MM.1S (cell line): Measurements from ENCODE around the gene E4F1.

Source experiments
- CTCF ChIP-seq: fragments of 300-600 bp; sonication (generic); IDR thresholded peaks from 2 replicates; pipeline ENCODE4 v1.5.1; 2016; ENCODE audit warnings: antibody characterized with exemption, low read length, mixed read lengths
- EZH2 ChIP-seq: fragments of 300-600 bp; sonication (generic); optimal IDR thresholded peaks from 2 replicates; pipeline ENCODE3; 2017; ENCODE audit warnings: low read depth, mild to moderate bottlenecking, antibody characterized with exemption, low read length, mixed read lengths
- EZH2phosphoT487 ChIP-seq: fragments of 300-600 bp; sonication (generic); IDR thresholded peaks from 2 replicates; pipeline ENCODE4 v1.6.1; 2018; ENCODE audit warnings: antibody characterized with exemption, low read length

DNA sequence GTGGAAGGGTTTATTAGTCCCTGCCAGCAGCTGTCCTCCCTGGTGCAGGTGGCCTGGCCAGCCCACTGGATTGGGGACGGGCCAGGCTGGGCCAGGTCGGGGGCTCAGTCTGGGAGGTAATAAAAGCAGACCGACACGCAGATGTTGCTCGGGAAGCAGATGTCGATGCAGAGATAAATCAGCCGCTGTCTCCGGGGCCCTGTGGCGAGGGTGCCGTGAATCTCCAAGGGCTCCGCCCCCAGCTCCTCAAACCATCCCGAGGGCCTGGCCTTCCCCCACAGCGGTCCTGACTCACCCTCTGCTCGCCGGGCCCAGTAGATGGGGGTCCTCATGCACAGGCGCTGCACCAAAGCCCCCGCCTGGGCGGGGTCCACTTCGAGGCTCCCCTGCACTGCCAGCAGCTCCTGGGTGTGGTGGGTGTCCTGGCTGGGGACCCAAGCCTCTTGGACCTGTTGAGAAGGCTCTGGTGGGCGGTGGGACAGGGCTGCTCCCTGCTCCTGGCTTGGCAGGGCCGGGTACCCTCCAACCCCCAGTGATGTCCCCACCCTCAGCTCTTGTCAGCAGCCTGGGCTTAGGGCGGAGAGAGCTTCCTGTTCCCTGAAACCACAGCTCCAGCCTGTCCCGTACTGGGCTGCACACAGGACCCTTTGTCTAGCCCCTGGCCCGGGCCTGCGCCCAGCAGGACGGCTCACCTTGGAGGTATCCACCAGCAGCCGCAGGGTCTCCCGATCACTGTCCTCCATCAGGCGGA, 14.0 kb upstream of the E4F1 start:
- no peak for TF ChIP-seq EZH2phosphoT487
- no peak for TF ChIP-seq EZH2
- no peak for TF ChIP-seq CTCF
